Transverse colon (tissue), 4 donors: Measurements from ENCODE around the gene ABCB6. TPM values are rescaled to one million over a fixed set of nuclear protein-coding genes. Genes with fewer than 3 reads are reported as not detected.
"Not testable (repeated sequence)": the region's sequence is repeated elsewhere in the genome, so short reads cannot be mapped to it uniquely, and the experiment has no call there.

Experiments used
- DNase-seq: peaks from one replicate; pipeline ENCODE4 v3.0.0-alpha.2; 2019
- H3K27ac ChIP-seq, 4 donors: fragments of 200-600 bp; sonication (generic); 2 replicates each; pipeline ENCODE4 v1.5.1; 2016 to 2018; ENCODE audit warnings: inconsistent platforms in 4 of 4
- H3K27me3 ChIP-seq: fragments of 200-600 bp; sonication (generic); 2 replicates; pipeline ENCODE4 v1.5.1; 2017; ENCODE audit warnings: inconsistent platforms
- H3K36me3 ChIP-seq, 4 donors: fragments of 200-600 bp; sonication (generic); 2 replicates each; pipeline ENCODE4 v1.5.1; 2017 to 2019; ENCODE audit warnings: inconsistent platforms in 4 of 4
- H3K4me1 ChIP-seq, 4 donors: fragments of 200-600 bp; sonication (generic); 2 replicates each; pipeline ENCODE4 v1.5.1; 2017 to 2020; ENCODE audit warnings: inconsistent platforms in 4 of 4
- H3K4me3 ChIP-seq, 4 donors: fragments of 200-600 bp; sonication (generic); 1 replicate in 1 of 4; 2 replicates in 3 of 4; pipeline versions ENCODE4 v1.5.1 to v1.6.1; 2017 to 2019; ENCODE audit warnings: inconsistent platforms in 4 of 4
- H3K9me3 ChIP-seq, 2 donors: fragments of 200-600 bp; sonication (generic); 2 replicates each; pipeline ENCODE4 v1.5.1; 2017 to 2019; ENCODE audit warnings: inconsistent platforms in 2 of 2
- CTCF ChIP-seq, 5 experiments: fragments of 200-600 bp in 3 of 5; fragments of 450-650 bp in 2 of 5; sonication (generic) in 3 of 5; IDR thresholded peaks; 1 replicate in 2 of 5; 2 replicates in 3 of 5; pipeline ENCODE4 v1.5.1; 2016 to 2017; ENCODE audit warnings: antibody characterized with exemption in 5 of 5, inconsistent platforms in 3 of 5, mild to moderate bottlenecking in 2 of 5, moderate library complexity in 1 of 5
- EP300 ChIP-seq: sonication (generic); formaldehyde crosslinking; IDR thresholded peaks from one replicate; pipeline ENCODE4 v1.6.1; 2017; ENCODE audit warnings: antibody characterized with exemption, low read depth
- POLR2A ChIP-seq: fragments of 450-650 bp; IDR thresholded peaks from one replicate; pipeline ENCODE4 v1.6.1; 2016; ENCODE audit warnings: antibody characterized with exemption, mild to moderate bottlenecking, moderate library complexity
- POLR2AphosphoS5 ChIP-seq, 3 donors: sonication (generic); formaldehyde crosslinking; IDR thresholded peaks; one replicate each; pipeline ENCODE4 v1.6.1; 2016; ENCODE audit warnings: antibody characterized with exemption in 3 of 3
- WGBS, 2 donors: methylation state at CpG; one replicate each; pipeline ENCODE4 v1.1.5; 2018; ENCODE audit warnings: low coverage in 1 of 2; 5-methylcytosine and 5-hydroxymethylcytosine counted together
- in situ Hi-C, 4 donors: fragments of 200-750 bp; cut with MboI; loops; one replicate each; pipeline versions ENCODE4 v1.15.0 to v1.15.1; 2017; ENCODE audit warnings: low sequenced_read_pairs in 3 of 4, low pct_ligation_motif_present in 1 of 4, low pct_unique_long_range_greater_than_20kb in 1 of 4
- intact Hi-C: fragments of 100-400 bp; cut with DNase I; formaldehyde crosslinking; loops from one replicate; pipeline ENCODE4 v1.15.1; 2023; ENCODE audit warnings: low total_unique reads
- total RNA-seq, 4 donors: library from RNA; depleted of rRNA; stranded (reverse); fragments of >200 nt; gene quantifications; one replicate each; pipeline ENCODE4 v1.1.0, GENCODE V29; 2016

The ABCB6 gene
- total RNA-seq, 4 donors from 2014 or later = 3.4 to 28.7 (median 20.4) TPM

GRCh38 chr2:219205981-219206327, 12.8 kb downstream of the ABCB6 start:
- in situ Hi-C loops = loop anchor here in 1 of 4 donors (5.0 kb wide), 1 partner anchor 34 kb away; the partner anchor contains the start of gene SLC23A3
- TF ChIP-seq EP300 = no peak
- TF ChIP-seq CTCF (IDR thresholded peaks at IDR 0.05) = no peak
- no peak for TF ChIP-seq POLR2A
- TF ChIP-seq POLR2AphosphoS5 (IDR thresholded peaks at IDR 0.05) = no peak
- H3K4me3 ChIP-seq = peak overlapping the region; percentile 2 to 76 (median 71)
- no peak for DNase-seq
- H3K36me3 ChIP-seq = no peaks in the 10 kb centered on the region
- intact Hi-C loops = no loop called here
- H3K4me1 ChIP-seq = peaks cover 7 to 21% (median 20%) of the 10 kb centered on the region in 4 donors
- no peaks in the 10 kb centered on the region for H3K27me3 ChIP-seq
- peak overlapping the region; percentile 93 to 99 (median 96) for H3K27ac ChIP-seq
- no peaks in the 10 kb centered on the region for H3K9me3 ChIP-seq
- WGBS, 2 donors = 14 to 50% methylated on average over 1 to 7 of the region's 7 CpGs

- H3K4me3 ChIP-seq = no peak overlapping the region
- H3K9me3 ChIP-seq = no peaks in the 10 kb centered on the region
- WGBS, 2 donors = 83 to 85% methylated on average over 5 of the region's 5 CpGs
- no peaks in the 10 kb centered on the region for H3K27me3 ChIP-seq
- peaks cover 7 to 21% (median 20%) of the 10 kb centered on the region in 4 donors for H3K4me1 ChIP-seq
- H3K27ac ChIP-seq = no peak overlapping the region
- DNase-seq = no peak
- H3K36me3 ChIP-seq = no peaks in the 10 kb centered on the region
- TF ChIP-seq POLR2AphosphoS5 (IDR thresholded peaks at IDR 0.05) (no peak), POLR2A (no peak), CTCF (IDR thresholded peaks at IDR 0.05) (no peak), EP300 (no peak)
- in situ Hi-C loops (loop anchor here in 1 of 4 donors (5.0 kb wide), 1 partner anchor 33 kb away; the partner anchor contains the start of gene SLC23A3), intact Hi-C loops (no loop called here)
Observed at GRCh38 chr2:219205165-219205538, 13.6 kb downstream of the ABCB6 start.

GRCh38 chr2:219204425-219205164, 14.2 kb downstream of the ABCB6 start:
- no peaks in the 10 kb centered on the region for H3K9me3 ChIP-seq
- H3K36me3 ChIP-seq = no peaks in the 10 kb centered on the region
- H3K27me3 ChIP-seq = no peaks in the 10 kb centered on the region
- in situ Hi-C loops (loop anchor here in 1 of 4 donors (5.0 kb wide), 1 partner anchor 32 kb away; the partner anchor contains the start of gene SLC23A3), intact Hi-C loops (no loop called here)
- H3K4me1 ChIP-seq = peaks cover 7 to 21% (median 20%) of the 10 kb centered on the region in 4 donors
- no peak for DNase-seq
- H3K27ac ChIP-seq = no peak overlapping the region
- 93% methylated on average over 6 to 7 of the region's 7 CpGs for WGBS, 2 donors
- TF ChIP-seq POLR2A = no peak
- TF ChIP-seq CTCF (IDR thresholded peaks at IDR 0.05) = no peak
- TF ChIP-seq POLR2AphosphoS5 (IDR thresholded peaks at IDR 0.05) = no peak
- no peak for TF ChIP-seq EP300
- no peak overlapping the region for H3K4me3 ChIP-seq

- DNase-seq = not testable (repeated sequence)
- WGBS, 2 donors = 89% methylated on average over 21 of the region's 21 CpGs; no CpG with 5 or more reads in 1 of the 2 donors
Observed at GRCh38 chr2:219201331-219201730, 17.4 kb downstream of the ABCB6 start.

GRCh38 chr2:219200502-219201326, 18.0 kb downstream of the ABCB6 start:
- intact Hi-C loops, H3K4me3 ChIP-seq, H3K4me1 ChIP-seq, H3K36me3 ChIP-seq, DNase-seq, H3K27ac ChIP-seq, in situ Hi-C loops, H3K27me3 ChIP-seq, H3K9me3 ChIP-seq: not testable (repeated sequence)
- WGBS, 2 donors = 69 to 70% methylated on average over 2 to 26 of the region's 26 CpGs

More at GRCh38 chr2:219201331-219201730, 17.4 kb downstream of the ABCB6 start:
- H3K9me3 ChIP-seq, intact Hi-C loops, in situ Hi-C loops, H3K4me3 ChIP-seq, H3K4me1 ChIP-seq, H3K27ac ChIP-seq, H3K36me3 ChIP-seq, H3K27me3 ChIP-seq: not testable (repeated sequence)
